AG09309 (cell line): ENCODE results near the gene OR11A1.

Experiments used
- DNase-seq: peaks from one replicate; pipeline ENCODE4 v3.0.0-alpha.2; 2010; ENCODE audit warnings: low read depth
- H3K4me3 ChIP-seq: 2 replicates; pipeline ENCODE4 v1.5.1; 2011; ENCODE audit warnings: mild to moderate bottlenecking, low read depth, low read length, moderate library complexity; ENCODE audit not compliant: control insufficient read depth
- CTCF ChIP-seq: IDR thresholded peaks from 2 replicates; pipeline ENCODE4 v1.5.1; 2011; ENCODE audit warnings: mild to moderate bottlenecking, low read depth, low read length, inconsistent platforms; ENCODE audit not compliant: insufficient read depth, control insufficient read depth; ENCODE audit errors: missing control alignments

OR11A1 gene

GRCh38 chr6:29490552-29490951 is 33.7 kb upstream of the OR11A1 start:
- no peak for DNase-seq
- no peak for TF ChIP-seq CTCF
- H3K4me3 ChIP-seq = no peak overlapping the region

- H3K4me3 ChIP-seq = no peak overlapping the region
- TF ChIP-seq CTCF = no peak
- no peak for DNase-seq
Measured at GRCh38 chr6:29490055-29490454, 33.2 kb upstream of the OR11A1 start.

- no peak for DNase-seq
- no peak for TF ChIP-seq CTCF
- H3K4me3 ChIP-seq = no peak overlapping the region
Measured at GRCh38 chr6:29489286-29489685, 32.4 kb upstream of the OR11A1 start.

DNA sequence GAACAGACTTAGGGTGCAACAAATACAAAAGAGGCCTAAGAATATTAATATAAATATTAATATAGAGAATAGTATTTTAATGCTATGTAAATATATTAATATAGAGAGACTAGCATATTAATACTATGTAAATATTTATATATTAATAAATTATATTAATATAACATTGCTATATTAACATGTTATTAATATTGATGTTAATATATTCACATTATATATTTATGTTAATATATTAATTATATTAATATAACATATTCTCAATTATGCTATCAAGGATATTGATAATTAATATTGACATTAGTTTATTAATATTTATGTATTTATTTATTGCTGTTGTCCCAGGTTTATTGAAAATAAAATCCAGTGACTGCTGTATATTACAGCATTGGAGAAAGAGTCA is 32.0 kb upstream of the OR11A1 start:
- DNase-seq = no peak
- H3K4me3 ChIP-seq = no peak overlapping the region
- no peak for TF ChIP-seq CTCF

DNA sequence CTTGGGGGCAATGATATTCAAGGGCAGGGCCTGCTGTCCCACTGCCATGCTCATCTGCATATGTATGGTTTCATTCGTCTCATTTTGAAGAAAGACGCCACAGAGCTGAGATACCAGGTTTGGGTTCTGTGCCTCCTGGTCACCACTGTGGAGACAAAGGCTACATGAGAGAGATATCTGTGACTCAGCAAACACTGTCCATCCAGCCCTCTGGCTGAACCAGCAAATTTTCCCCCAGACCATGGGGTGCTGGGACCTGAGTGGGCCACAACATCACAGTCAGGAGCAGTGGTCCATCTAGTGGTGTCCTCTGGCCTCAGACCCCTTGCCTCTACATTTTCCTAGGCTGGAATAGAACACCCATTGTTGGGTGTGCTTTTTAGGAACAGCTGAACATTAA is 30.8 kb upstream of the OR11A1 start, which contains the start of gene MAS1L:
MAS1L (minus strand) TSS at position 297 of the 400 bp plus-strand sequence; CDS start at position 243, 54 bp downstream.
- TF ChIP-seq CTCF = no peak
- no peak within 1 kb of the TSS for H3K4me3 ChIP-seq
- no peak for DNase-seq

DNA sequence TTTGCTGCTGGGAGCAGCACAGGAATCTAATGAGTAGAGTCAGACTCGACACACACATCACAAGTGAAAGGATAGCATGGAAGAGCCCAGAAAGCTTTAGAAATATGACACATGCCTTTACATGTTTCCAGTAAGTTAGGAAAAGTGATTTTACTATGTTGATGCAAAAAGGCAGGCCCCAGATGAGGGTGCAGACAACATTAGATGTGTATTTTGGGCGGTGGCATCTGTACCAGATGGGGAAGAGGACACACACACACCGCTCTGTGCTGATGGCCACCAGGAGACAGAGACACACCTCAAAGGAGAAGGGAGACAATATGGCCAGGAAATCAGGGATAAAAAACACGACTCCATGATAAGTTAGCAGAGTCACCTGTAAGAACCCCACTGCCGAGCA is 30.3 kb upstream of the OR11A1 start:
- no peak for DNase-seq
- H3K4me3 ChIP-seq = no peak overlapping the region
- TF ChIP-seq CTCF = no peak

DNA sequence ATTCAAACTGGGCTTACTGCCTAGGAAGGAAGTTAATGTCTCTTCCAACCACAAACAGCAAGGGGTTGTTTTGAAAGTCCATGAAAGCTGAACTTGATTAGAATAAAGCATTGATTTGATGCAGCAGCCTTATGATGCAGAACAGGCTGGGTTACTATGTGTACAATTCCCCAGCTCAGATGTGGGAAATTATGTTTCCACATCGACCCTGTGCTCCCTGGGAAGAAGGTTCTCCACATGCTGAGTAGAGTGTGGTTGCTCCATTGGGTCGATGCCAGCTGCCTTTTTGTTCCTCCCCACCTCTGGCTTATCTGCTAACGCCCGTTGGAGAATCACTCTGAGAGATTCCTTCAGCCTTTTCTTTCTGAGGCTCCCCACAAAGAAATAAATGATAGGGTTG is 29.7 kb upstream of the OR11A1 start:
- no peak overlapping the region for H3K4me3 ChIP-seq
- no peak for TF ChIP-seq CTCF
- no peak for DNase-seq
